HG02981 (cell line): ENCODE results near the gene DAG1.

Experiments
- ATAC-seq: cut with Tn5 transposase; IDR thresholded peaks from one replicate; pipeline ENCODE4 v1.9.1; 2021; ENCODE audit warnings: mild to moderate bottlenecking, moderate library complexity; ENCODE audit not compliant: unreplicated experiment

Gene DAG1

GRCh38 chr3:49469936-49470713, at the start of gene DAG1:
DAG1 (plus strand) TSS chr3:49470267; CDS start chr3:49510535, 40,268 bp downstream.
- ATAC-seq: peak; percentile 80

DNA sequence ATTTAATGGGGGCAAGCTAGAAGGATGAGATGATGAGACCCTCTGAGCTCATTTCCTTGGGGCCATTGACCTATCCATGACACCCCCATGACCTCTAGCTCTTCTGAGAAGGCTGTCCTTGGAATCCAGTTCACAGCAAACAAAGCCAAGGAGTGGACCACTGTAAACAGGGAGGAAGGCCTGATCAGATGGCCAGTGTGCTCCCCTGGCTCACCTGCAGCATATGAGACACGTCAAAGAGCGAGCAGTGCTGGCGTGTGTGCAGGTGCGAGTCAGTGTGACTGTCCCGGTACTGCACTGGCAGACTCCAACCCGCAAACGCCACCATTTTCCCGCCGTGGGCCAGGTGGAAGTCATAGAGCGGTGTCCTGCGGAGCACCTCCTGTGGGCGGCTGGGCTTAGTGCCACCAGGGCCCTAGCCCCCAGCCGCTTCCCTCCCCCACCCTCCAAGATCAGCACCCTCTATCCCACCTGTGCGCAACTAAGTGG, 48.1 kb upstream of the DAG1 start:
- no peak for ATAC-seq

DNA sequence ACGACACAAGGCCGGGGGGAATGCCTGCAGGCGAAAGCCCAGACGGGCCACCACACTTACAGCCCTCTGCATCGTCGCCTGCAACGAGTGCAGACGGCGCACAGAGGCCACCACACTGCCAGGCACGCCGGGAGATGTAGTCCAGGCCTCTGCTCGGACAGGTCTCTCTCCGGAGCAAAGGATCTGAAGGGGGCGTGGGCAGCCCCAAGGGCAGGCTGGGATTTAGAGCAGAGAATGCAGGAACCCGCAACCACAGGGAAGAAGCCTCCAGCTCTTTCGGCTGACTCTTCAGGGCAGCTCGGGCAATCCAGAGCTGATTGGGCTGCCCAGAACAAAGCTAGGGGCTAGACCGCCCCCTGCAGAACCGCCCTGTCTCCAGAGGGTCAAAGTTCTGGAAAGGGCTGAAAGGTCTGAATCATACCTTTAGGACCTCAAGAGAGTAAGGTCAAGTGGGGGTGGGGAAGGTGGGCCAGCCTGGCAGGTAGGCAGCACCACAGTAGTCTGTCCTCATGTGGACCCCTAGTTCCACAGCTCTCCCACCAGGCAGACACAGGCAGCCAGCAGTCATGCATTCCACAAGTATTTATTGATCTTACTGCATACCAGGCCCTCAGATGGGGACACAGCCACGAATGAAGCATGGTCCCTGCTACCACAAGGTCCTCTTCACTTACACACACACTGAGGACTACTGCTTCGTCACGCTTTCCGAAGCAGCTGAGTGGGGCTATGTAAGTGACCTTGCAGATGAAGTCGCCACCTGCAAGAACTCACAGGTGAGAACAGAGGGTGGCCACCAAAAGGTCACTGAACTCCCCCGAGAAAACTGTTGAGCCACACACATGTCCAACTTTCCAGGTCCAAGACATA, 47.5 kb upstream of the DAG1 start, which contains the start of gene AMT:
AMT (minus strand) TSS at position 95 of the 870 bp plus-strand sequence; CDS start at position 72, 23 bp downstream.
- ATAC-seq: no peak

DNA sequence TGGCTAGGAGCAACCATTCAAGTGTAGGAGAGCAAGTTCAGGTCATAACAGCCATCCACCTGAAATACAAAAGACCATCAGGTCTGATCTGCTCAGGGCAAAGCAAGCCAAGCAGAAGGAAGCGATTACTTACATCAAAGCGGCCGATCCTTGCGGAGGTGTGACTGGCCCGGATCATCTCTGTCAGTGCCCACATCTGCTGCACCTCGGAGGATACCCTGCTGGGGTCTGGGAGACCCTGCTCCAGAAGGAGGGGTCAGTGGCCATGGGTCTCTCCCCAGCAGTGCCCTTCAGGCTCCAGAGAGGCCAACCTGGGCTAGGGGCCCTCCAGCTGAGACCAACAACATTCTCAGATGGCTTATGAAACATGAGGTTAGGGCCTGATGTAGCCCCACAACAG, 45.3 kb upstream of the DAG1 start:
- ATAC-seq: no peak

GRCh38 chr3:49427586-49427985, 42.5 kb upstream of the DAG1 start:
- no peak for ATAC-seq

DNA sequence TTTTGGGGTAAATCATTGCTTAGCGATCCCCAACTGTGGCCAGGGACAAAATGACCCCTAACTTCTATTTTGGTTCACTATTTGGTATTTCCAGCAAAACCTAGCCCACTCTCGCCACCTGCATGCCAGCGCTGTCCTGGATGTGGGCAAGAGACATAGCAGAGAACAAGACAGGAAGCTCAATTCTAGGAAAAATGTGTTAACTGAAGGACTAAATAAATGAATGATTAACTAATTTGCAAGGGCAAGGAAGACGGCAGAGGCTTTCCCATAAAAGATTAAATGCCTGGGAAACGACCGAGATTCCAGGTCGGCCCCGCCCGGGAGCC, 41.4 kb upstream of the DAG1 start:
- ATAC-seq: no peak

- ATAC-seq: no peak
Measured at GRCh38 chr3:49434731-49435130, 35.3 kb upstream of the DAG1 start.

- no peak for ATAC-seq
Measured at GRCh38 chr3:49445391-49445790, 24.7 kb upstream of the DAG1 start.

- no peak for ATAC-seq
Measured at GRCh38 chr3:49453621-49454020, 16.4 kb upstream of the DAG1 start.

DNA sequence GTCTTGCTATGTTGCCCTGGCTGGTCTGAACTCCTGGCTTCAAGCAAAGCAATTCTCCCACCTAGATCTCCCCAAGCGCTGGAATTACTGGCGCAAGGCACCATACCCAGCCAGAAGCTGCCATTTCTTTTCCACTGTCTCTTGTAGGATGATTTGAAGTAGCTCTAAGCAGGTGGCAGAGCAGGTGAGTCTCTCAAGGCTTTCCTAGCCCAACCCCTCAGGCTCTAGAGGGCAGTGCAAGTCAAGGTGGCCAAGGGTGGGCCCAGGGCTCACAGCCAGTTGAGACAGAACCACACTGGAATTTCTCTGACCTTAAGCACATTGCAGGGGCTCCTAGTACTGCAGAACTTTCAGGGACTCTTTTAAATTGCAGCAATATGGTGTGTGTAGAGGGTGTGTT, 15.6 kb upstream of the DAG1 start:
- ATAC-seq: no peak

- no peak for ATAC-seq
Measured at GRCh38 chr3:49454898-49455681, 15.0 kb upstream of the DAG1 start.

DNA sequence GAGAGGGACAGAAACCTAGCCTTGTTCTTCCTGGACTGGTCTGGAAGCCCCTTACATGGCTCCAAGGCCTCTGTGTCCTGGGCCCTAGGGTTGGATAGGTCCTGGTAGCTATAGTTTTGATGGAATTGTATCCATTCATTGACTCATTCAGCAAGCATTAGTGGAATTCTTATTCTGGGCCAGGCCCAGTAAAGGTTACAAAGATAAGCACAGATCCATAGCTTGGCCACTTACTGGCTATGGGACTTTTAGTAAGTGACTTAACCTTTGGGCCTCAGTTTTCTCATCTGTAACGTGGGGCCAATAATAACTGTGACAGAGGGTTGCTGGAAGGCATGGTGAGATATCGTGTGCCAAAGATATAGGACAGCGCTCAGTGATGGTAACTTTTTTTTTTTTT, 13.6 kb upstream of the DAG1 start:
- no peak for ATAC-seq

GRCh38 chr3:49460188-49460890, 9.7 kb upstream of the DAG1 start:
- ATAC-seq: no peak

DNA sequence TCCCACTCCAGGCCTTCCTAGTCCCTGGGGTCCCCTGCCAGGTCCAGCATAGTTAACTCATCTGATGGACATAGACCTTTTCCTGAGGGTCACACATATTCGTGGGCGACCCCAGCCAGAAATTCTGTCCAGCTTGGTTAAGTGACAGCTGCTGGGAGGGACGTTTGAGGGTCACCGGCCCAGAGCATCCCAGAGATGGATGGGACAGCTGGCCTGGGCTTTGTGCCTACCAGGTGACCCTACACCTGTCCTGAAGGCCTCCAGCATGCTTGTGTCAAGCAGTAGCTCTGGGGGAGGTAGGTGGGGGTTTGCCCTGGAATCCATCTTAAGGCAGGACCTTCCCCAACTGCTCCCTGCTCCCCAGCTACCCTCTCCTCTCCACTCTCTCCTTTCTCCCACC, 9.1 kb upstream of the DAG1 start:
- ATAC-seq: no peak

GRCh38 chr3:49461443-49462171, 8.5 kb upstream of the DAG1 start:
- no peak for ATAC-seq

- no peak for ATAC-seq
Measured at GRCh38 chr3:49462222-49462621, 7.8 kb upstream of the DAG1 start.

DNA sequence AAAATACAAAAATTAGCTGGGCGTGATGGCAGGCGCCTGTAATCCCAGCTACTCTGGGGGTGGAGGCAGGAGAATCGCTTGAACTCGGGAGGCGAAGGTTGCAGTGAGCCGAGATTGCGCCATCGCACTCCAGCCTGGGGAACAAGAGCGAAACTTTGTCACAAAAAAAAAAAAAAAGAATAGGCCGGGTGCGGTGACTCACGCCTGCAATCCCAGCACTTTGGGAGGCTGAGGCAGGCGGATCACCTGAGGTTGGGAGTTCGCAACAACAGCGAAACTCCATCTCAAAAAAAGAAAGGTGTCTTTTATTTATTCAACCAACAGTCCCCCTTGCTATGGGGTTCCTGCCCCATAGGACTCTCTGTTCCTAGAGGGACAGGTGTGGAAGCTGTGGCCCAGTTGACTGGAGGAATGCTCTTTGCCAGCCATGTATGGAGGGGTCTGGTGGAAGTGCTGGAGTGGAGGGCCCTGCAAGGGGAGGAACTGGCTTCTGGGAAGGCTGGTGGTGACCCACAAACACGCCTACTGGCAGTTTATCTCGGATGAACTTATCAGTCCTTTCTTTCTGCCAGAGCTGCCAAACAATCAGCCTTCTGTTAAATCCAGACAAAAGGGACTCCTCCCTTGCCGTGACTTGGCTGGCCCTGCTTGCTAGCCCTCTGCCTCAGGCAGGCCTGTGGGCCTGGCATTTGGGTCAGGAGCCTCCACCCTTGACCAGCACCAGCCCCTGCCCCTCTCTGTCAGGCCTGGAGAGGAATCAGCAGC, 4.6 kb upstream of the DAG1 start:
- no peak for ATAC-seq

DNA sequence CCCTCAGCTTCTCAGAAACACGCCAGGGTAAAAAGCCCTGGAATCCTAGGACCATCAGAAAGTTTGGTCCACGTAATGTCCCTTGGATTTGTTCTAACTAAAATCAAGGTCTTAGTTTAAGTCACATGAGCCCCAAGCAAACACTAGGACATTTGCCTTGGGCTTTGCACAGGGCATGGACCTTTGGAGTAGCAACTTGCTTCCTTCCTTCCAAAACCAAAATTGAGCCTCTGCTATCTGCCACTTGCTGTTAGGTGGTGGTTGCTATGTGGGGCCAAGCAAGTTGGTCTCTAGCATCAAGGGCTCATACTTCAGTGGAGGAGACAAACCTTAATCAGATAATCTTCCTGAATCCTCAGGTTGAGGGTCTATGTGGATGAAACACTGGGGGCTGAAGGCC, 4.0 kb upstream of the DAG1 start:
- ATAC-seq: no peak
